Effector memory CD8-positive, alpha-beta T cell (primary cell): ENCODE results near the gene CRACR2A.
A peak's percentile ranks its signal among the peaks of the same experiment; 100 is the strongest.

Experiments used
- ATAC-seq: fragments of 150-1000 bp; cut with Tn5 transposase; replicated peaks from 2 replicates; pipeline ENCODE4 v1.10.0; 2021; ENCODE audit warnings: mild to moderate bottlenecking, moderate library complexity
- DNase-seq, 3 experiments: peaks; one replicate each; pipeline ENCODE4 v3.0.0; 2021
- H3K27ac Mint-ChIP-seq, 2 donors: one replicate each; pipeline ENCODE4 v1.8.0; 2022; ENCODE audit warnings: mild to moderate bottlenecking in 2 of 2, mixed read lengths in 2 of 2, moderate library complexity in 2 of 2
- H3K27me3 Mint-ChIP-seq, 2 donors: one replicate each; pipeline ENCODE4 v1.8.0; 2022; ENCODE audit warnings: mixed read lengths in 2 of 2
- H3K36me3 Mint-ChIP-seq: one replicate; pipeline ENCODE4 v1.8.0; 2022; ENCODE audit warnings: mild to moderate bottlenecking, moderate library complexity, mixed read lengths; ENCODE audit not compliant: insufficient read depth
- H3K4me1 Mint-ChIP-seq, 2 donors: one replicate each; pipeline ENCODE4 v1.8.0; 2022; ENCODE audit warnings: low read depth in 2 of 2, mixed read lengths in 2 of 2
- H3K4me3 Mint-ChIP-seq, 2 donors: one replicate each; pipeline ENCODE4 v1.8.0; 2022; ENCODE audit warnings: mild to moderate bottlenecking in 2 of 2, mixed read lengths in 2 of 2, moderate library complexity in 2 of 2
- H3K9me3 Mint-ChIP-seq, 2 donors: one replicate each; pipeline ENCODE4 v1.8.0; 2022; ENCODE audit warnings: mixed read lengths in 2 of 2

Gene CRACR2A

GRCh38 chr12:3727877-3728632, 24.9 kb downstream of the CRACR2A start:
- peak overlapping the region; percentile 70 to 80 for H3K4me3 Mint-ChIP-seq
- no peaks in the 10 kb centered on the region for H3K27me3 Mint-ChIP-seq
- H3K4me1 Mint-ChIP-seq = peaks cover 28 to 31% of the 10 kb centered on the region in 2 donors
- H3K9me3 Mint-ChIP-seq = no peaks in the 10 kb centered on the region
- H3K36me3 Mint-ChIP-seq = peaks cover 23% of the 10 kb centered on the region
- H3K27ac Mint-ChIP-seq = peak overlapping the region; percentile 96 to 98
- DNase-seq (peak; percentile 58 to 63 (median 61)), ATAC-seq (peak; percentile 83)

DNA sequence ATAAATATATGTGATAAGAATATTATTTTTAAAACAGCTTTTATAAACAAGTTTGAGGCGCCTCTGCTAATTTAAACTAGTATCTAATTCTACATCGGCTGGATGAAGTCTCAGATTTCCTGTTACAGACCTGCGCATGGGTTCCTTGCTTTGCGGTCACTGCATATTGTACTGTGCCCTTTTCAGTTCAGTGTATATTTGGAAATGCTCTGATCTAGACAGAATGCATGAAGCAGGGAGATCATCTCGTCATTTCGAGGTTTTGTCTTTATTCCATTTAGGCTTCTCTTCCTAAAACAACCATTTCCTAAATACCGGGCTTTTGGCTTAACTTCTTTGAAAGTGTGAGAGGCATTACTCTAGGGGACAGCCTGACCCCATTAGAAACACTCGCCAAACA, 25.6 kb downstream of the CRACR2A start:
- H3K4me1 Mint-ChIP-seq = peaks cover 28 to 31% of the 10 kb centered on the region in 2 donors
- no peaks in the 10 kb centered on the region for H3K27me3 Mint-ChIP-seq
- ATAC-seq = no peak
- peaks cover 0 to 3% of the 10 kb centered on the region in 2 donors for H3K9me3 Mint-ChIP-seq
- no peak for DNase-seq
- peak overlapping the region in 1 of 2 donors; percentile 70 for H3K4me3 Mint-ChIP-seq
- H3K36me3 Mint-ChIP-seq = peaks cover 22% of the 10 kb centered on the region
- peak overlapping the region in 1 of 2 donors; percentile 96 for H3K27ac Mint-ChIP-seq

- ATAC-seq (no peak), DNase-seq (no peak)
- peak overlapping the region; percentile 4 to 96 for H3K27ac Mint-ChIP-seq
- no peaks in the 10 kb centered on the region for H3K27me3 Mint-ChIP-seq
- H3K4me1 Mint-ChIP-seq = peaks cover 28 to 31% of the 10 kb centered on the region in 2 donors
- H3K36me3 Mint-ChIP-seq = peaks cover 22% of the 10 kb centered on the region
- peak overlapping the region; percentile 59 to 70 for H3K4me3 Mint-ChIP-seq
- peaks cover 0 to 3% of the 10 kb centered on the region in 2 donors for H3K9me3 Mint-ChIP-seq
These were observed 26.5 kb downstream of the CRACR2A start for GRCh38 chr12:3726456-3726855.

DNA sequence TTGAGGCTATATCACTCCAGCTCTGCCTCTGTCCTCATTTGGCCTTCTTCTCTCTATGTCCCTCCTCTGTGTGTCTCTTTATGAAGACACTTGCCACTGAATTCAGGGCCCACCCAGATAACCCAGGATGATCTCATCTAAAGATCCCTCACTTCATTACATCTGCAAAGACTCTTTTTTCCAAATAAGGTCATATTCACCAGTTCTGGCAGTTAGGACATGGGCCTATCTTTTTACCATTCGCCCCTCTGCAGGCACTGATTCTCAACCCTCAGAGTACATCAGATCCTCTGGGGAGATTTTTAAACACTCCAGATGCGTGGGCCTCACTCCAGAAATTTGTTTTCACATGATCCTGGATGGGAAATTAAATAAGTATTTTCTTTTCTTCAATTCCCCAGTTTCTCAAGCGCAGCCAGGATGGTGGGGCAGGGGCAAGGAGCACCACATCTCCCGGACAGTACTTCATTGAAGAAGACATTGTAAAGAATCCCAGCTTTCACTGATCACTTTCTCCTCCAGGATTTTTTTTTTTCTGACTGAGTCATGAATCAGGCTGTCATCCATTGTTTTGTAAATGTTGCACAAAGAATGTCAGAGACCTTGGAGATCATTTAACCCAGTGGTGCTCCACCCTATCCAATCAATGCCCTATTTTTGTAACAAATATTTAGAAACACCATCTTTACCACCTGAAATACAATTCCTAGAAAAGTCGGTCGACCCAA, 27.4 kb downstream of the CRACR2A start:
- H3K36me3 Mint-ChIP-seq = peaks cover 22% of the 10 kb centered on the region
- H3K27ac Mint-ChIP-seq = no peak overlapping the region
- no peaks in the 10 kb centered on the region for H3K27me3 Mint-ChIP-seq
- ATAC-seq (no peak), DNase-seq (no peak)
- H3K9me3 Mint-ChIP-seq = peaks cover 0 to 3% of the 10 kb centered on the region in 2 donors
- peaks cover 28 to 31% of the 10 kb centered on the region in 2 donors for H3K4me1 Mint-ChIP-seq
- no peak overlapping the region for H3K4me3 Mint-ChIP-seq

DNA sequence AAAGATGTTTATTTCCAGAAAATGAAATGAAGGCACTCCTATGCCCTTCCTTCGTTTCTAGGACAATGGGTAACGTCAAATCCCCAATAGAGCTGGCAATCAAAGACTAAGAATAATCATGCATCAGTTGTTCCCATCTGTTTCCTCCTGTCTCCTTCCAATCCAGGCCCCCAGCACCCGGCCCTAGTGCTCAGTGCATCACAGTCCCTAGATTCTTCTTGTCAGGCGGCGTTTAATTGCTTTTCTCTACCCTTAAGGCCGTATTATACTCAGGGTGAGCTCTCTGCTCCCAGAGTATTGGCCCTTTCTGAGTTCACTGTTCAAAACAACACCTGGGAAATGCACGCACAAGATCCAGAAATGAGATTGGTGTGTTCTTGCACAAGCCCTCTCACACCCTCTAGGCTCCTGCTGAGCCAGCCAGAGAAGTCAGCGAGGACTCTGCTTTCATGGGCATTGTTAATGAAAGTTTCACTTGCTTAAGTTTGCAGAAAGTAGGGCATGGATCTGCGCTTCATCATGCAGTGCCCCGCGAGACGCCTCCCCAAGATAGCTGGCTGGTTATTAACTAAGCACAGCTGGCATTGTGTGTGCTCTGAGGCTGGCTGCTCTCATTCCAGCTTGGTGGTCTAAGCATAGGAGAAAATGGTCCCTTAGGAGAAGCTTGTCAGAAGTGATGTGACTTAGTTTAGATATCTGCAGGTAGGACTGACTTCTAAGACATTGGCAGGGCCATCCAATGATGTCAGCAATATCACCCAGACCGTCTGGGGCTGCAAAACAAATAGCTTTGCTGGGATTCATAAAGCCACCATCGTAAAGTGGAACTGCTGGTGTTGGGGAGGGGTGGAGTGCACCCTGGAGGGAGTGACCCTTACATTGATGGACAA, 28.7 kb downstream of the CRACR2A start:
- Mint-ChIP-seq H3K27me3 (no peaks in the 10 kb centered on the region), H3K4me1 (peaks cover 23 to 33% of the 10 kb centered on the region in 2 donors), H3K27ac (no peak overlapping the region), H3K36me3 (peaks cover 18% of the 10 kb centered on the region), H3K9me3 (peaks cover 0 to 3% of the 10 kb centered on the region in 2 donors), H3K4me3 (no peak overlapping the region)
- no peak for DNase-seq
- no peak for ATAC-seq

- Mint-ChIP-seq H3K9me3 (peaks cover 0 to 3% of the 10 kb centered on the region in 2 donors), H3K27ac (no peak overlapping the region)
These were observed 30.5 kb downstream of the CRACR2A start for GRCh38 chr12:3722368-3722767.

DNA sequence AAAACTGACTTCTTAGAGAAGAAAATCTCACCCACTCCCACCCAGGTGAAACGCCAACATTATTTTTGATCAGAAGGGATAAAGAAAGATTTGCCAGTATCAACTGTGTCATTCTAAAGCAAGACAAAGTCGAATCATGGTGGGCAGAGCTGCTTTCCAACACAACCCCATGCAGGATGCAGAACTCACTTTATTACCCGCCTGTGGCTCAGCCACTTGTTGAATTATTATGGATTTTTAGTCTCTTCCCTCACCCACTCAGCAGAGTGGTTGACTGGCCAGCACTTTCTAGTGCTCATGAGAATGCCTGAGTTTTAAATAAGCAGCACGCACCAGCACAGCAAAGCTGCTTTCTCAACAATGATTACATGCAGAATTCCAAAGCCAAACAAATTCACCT, 32.1 kb downstream of the CRACR2A start:
- Mint-ChIP-seq H3K4me3 (no peak overlapping the region), H3K4me1 (peaks cover 10 to 12% of the 10 kb centered on the region in 2 donors), H3K27me3 (no peaks in the 10 kb centered on the region), H3K9me3 (peaks cover 0 to 3% of the 10 kb centered on the region in 2 donors), H3K36me3 (peaks cover 2% of the 10 kb centered on the region), H3K27ac (peak overlapping the region; percentile 3 to 52)
- ATAC-seq = no peak
- DNase-seq = no peak

More at GRCh38 chr12:3722368-3722767, 30.5 kb downstream of the CRACR2A start:
- no peak overlapping the region for H3K4me3 Mint-ChIP-seq
- peaks cover 5% of the 10 kb centered on the region for H3K36me3 Mint-ChIP-seq
- no peaks in the 10 kb centered on the region for H3K27me3 Mint-ChIP-seq
- no peak for ATAC-seq
- H3K4me1 Mint-ChIP-seq = peaks cover 14 to 19% of the 10 kb centered on the region in 2 donors
- DNase-seq = no peak

- no peak for ATAC-seq
- Mint-ChIP-seq H3K27me3 (no peaks in the 10 kb centered on the region), H3K4me3 (no peak overlapping the region), H3K27ac (no peak overlapping the region), H3K36me3 (peaks cover 2% of the 10 kb centered on the region), H3K9me3 (peaks cover 0 to 3% of the 10 kb centered on the region in 2 donors), H3K4me1 (peaks cover 9 to 11% of the 10 kb centered on the region in 2 donors)
- no peak for DNase-seq
These were observed 34.8 kb downstream of the CRACR2A start for GRCh38 chr12:3718100-3718499.

GRCh38 chr12:3717283-3717898, 35.5 kb downstream of the CRACR2A start:
- Mint-ChIP-seq H3K4me3 (no peak overlapping the region), H3K36me3 (peaks cover 2% of the 10 kb centered on the region), H3K27me3 (no peaks in the 10 kb centered on the region), H3K9me3 (no peaks in the 10 kb centered on the region), H3K27ac (peak overlapping the region in 1 of 2 donors; percentile 12), H3K4me1 (peaks cover 9 to 11% of the 10 kb centered on the region in 2 donors)
- no peak for DNase-seq
- ATAC-seq = no peak

DNA sequence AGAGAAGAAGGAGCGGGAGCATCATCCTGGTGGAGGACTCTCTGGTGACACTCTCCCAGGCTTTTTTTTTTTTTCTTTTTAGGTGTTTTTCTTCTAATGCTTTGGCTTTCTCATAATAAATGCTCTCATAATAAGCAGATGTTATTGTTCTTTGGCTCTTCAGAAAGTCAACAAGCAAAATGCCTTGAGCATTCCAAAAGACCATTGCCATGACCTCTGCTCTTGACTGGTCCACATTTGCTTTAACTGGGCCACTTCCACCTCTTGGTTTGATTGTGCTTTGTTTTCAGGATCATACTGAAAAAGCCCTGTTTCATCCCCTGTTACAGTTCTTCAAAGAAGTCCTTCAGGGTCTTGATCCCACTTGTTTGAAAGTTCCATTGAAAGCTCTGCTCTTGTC, 36.9 kb downstream of the CRACR2A start:
- H3K4me3 Mint-ChIP-seq = no peak overlapping the region
- H3K27me3 Mint-ChIP-seq = no peaks in the 10 kb centered on the region
- DNase-seq (no peak), ATAC-seq (no peak)
- H3K27ac Mint-ChIP-seq = no peak overlapping the region
- H3K9me3 Mint-ChIP-seq = no peaks in the 10 kb centered on the region
- H3K36me3 Mint-ChIP-seq = peaks cover 10% of the 10 kb centered on the region
- H3K4me1 Mint-ChIP-seq = peaks cover 9 to 12% of the 10 kb centered on the region in 2 donors

DNA sequence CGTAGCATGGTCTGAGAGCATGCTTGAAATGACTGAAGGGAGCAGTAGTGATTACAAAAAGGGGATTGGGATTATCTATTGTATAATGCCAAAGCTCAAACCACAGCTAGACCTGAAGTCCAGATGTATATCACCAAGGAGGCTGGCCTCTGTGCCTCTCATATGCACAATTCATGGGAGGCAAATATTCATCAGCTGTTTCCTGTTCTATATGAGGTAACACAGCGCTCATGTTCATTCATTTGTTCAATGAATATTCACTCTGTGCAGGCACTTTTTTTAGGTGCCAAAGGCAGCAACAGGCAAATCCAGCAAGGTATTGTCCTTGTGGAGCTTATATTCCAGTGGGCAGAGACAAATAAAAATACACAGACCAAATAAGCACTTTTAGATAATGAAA, 39.0 kb downstream of the CRACR2A start:
- no peaks in the 10 kb centered on the region for H3K27me3 Mint-ChIP-seq
- peaks cover 4 to 12% of the 10 kb centered on the region in 2 donors for H3K4me1 Mint-ChIP-seq
- ATAC-seq (no peak), DNase-seq (no peak)
- peak overlapping the region in 1 of 2 donors; percentile 6 for H3K27ac Mint-ChIP-seq
- peaks cover 8% of the 10 kb centered on the region for H3K36me3 Mint-ChIP-seq
- no peak overlapping the region for H3K4me3 Mint-ChIP-seq
- no peaks in the 10 kb centered on the region for H3K9me3 Mint-ChIP-seq

DNA sequence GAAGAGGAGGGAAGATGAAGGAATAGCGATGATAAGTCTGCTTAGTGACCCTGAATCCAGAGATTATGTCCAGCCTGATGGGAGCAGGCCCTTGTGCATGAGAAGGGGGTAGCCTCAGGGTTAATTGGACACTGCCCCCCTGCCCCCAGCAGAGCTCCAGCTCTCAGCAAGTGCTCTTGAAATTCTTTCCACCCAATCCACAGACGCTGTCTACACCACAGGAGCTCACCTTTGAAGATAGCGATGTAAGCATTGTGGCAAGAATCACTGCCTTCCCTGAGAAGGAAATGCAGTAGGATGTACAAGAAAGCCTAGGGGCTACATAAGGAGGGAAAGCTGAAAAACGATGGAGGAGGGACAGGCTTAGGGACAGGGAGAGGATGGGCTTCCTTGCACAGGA, 39.4 kb downstream of the CRACR2A start:
- H3K9me3 Mint-ChIP-seq = no peaks in the 10 kb centered on the region
- H3K4me1 Mint-ChIP-seq = peaks cover 7 to 12% of the 10 kb centered on the region in 2 donors
- ATAC-seq (no peak), DNase-seq (no peak)
- no peaks in the 10 kb centered on the region for H3K27me3 Mint-ChIP-seq
- H3K4me3 Mint-ChIP-seq = no peak overlapping the region
- H3K36me3 Mint-ChIP-seq = peaks cover 8% of the 10 kb centered on the region
- H3K27ac Mint-ChIP-seq = peak overlapping the region in 1 of 2 donors; percentile 33
